G401.6 (cell line): ENCODE results near the gene ZNF341.

Experiments used
- FAIRE-seq: peaks from 2 replicates; lab custom pipeline; 2012; peaks lifted over from hg19 to GRCh38; lab: Jason Lieb, UNC

Gene ZNF341

GRCh38 chr20:33825340-33826269 lies 93.8 kb downstream of the ZNF341 start:
- no peak for FAIRE-seq

DNA sequence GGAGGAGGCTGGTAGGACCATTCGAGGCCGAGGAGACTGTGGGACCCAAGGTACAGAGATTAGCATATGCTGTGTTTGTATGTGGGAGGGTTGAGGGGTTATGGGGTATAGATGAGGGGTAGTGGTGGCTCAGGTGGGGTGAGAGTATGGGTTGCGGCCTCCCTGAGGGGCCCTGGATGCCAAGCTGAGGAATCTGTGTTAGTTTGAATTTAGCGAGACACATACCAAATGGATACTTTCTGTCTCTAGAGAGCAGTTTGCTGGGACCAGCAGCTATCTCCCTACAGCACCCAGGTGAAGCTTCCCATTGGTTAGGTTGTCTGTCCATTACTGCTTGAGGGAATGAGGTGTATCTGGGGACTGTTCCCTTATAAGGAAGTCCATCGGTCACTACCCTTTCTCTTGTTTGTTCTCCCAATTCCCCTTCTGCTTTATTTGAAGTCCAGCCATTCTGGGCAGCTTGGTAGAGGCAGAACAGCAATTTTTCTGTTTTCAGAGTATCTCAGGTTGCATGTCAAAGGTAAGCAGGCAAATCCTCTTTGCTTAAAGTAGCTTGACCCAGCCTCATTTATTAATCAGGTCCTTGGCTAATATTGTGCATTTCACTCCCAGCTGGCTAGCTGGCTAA lies 94.6 kb downstream of the ZNF341 start:
- no peak for FAIRE-seq

DNA sequence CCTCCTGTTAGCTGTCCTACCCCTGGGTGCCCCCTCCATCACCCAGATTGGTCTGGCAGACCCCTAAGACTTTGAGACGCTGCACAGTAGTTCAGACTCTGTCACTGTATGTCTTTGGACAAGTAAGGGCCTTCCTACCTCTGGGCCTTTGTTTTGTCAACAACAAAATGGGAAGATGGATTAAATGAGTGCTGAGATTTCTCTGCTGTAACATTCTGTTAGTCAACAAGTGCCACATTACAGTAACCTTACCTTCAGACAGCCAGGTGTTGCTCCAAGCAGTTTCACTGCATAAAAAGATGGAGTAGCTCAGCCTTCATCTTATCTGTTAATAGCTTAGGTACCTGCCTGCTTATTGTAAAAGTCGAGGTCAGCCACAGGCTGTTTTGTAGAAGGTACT lies 95.3 kb downstream of the ZNF341 start:
- FAIRE-seq: no peak

- FAIRE-seq: no peak
Observed at GRCh38 chr20:33827634-33828325, 96.0 kb downstream of the ZNF341 start.

GRCh38 chr20:33828326-33828844 lies 96.6 kb downstream of the ZNF341 start:
- no peak for FAIRE-seq

DNA sequence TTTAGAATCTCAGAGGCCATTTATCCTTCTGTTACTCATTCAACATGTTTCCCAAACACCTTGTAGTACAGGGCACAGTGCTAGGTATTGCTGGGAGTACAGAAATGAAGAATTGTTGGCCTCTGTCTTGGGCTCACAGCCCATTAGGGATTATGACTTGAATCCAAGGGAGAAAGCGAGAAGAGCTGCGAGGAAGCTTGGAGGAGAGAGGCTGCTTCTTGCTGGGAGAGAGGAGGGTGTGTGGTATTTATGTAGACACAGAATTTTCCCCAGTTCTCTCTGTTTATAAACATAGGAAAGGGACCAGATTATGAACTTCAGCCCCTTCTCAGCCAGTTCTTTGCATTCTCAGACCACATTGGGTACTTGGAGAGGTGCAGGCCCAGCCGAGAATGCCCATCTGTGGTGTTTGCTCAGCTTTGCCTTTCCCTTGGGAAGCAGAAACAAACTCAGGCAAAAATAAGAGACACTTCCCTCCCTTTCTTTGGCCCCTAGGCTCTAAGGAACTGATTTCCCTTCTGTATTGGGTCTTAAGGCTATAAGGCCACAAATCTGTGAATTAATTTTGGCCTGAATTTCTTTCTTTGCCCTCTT lies 97.3 kb downstream of the ZNF341 start:
- FAIRE-seq: no peak

DNA sequence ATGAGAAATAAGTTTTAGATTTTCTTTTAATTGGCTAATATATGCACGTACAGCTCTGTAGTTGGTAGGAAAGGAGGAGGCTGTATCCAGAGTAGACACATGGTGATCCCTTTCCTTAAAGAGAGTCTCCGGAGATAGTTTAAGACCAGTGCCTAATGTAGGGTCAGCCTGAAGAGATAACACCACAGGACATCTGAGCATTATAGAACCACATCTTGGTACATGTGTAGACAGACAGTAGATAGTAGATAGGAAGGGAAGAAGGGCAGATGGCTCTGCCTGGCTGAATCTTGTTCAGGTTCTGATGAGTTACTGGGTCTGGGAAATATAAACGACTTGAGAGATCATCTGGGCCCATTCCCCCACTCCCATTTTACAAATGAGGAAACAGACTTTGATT lies 97.8 kb downstream of the ZNF341 start:
- FAIRE-seq: no peak

- no peak for FAIRE-seq
Observed at GRCh38 chr20:33830371-33830770, 98.6 kb downstream of the ZNF341 start.

GRCh38 chr20:33832103-33832804 lies 100.5 kb downstream of the ZNF341 start:
- FAIRE-seq: no peak

DNA sequence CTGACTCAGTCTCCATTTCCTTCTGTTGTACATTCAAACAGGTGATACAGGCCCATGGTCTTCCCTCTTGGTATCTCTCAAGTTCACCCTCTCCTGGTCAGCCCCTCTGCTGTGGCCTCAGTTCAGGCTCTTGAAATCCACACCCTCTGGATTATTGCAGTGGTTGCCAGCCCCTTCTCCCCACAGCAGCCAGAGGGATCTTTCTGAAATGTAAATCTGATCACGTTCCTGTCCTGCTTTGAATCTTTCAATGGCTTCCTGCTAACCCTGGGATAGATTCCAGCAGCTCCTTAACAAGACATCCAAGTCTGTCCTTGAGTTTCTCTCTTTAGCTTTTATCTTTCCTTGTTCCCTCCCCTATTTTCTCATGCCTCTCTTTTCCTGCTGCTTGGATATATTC lies 101.5 kb downstream of the ZNF341 start:
- no peak for FAIRE-seq

DNA sequence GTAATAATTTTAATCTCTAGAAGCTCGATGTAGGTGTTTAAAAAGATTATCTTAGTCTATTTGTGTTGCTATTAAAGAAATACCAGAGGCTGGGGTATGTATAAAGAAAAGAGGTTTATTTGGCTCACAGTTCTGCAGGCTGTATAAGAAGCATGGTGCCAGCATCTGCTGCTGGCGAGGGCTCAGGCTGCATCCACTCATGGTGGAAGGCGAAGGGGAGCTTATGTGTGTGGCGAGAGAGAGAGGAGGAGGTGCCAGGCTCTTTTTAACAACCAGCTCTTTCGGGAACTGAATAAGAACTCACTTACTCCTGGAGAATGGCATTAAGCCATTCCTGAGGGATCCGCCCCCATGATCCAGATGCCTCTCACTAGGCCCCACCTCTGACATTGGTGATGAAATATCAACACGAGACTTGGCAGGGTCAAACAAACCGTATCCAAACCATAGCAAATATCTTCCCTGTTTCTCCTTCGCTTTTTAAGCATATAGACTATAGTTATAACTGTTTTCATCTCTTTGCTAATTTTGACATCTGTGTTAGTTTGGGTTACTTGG lies 103.9 kb downstream of the ZNF341 start:
- FAIRE-seq: no peak

DNA sequence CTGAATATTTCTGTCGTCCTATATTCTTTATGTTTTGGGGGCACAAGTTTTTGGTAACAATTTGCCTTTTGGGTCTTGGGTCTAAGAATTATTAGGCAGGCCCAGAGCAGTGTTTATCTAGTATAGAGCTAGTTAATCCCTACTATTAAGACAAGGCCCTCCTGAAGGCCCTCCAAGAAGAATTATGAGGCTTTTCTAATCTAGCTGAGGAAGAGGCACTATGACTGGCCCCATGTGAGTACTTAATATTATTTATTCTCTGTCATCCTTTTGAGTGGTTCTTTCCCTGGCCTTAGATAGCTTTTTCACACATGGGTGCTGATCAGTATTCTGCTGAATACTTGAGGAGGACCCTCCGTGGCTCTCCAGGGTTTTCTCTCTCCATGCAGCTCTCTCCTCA lies 104.5 kb downstream of the ZNF341 start:
- FAIRE-seq: no peak

GRCh38 chr20:33837096-33837830 lies 105.5 kb downstream of the ZNF341 start:
- FAIRE-seq: no peak

- no peak for FAIRE-seq
Observed at GRCh38 chr20:33838035-33838864, 106.5 kb downstream of the ZNF341 start.

DNA sequence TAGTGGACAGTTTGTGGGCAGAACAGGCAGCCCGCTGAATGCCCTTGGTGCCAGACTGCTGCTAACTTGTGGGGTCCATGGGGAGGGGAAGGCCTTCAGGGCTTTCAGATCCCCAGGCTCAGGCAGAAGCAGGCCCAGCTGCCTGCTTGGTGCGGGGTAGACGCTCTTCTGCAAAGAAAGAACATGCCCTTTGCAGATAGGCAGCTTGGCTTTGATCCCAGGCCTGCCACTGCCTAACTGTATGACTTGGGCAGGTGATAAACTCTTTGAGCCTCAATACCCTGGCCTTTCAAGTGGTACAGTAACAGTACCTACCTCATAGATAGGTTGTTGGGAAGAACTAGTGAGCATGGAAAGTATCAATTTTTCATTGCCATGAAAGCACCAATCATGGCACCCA lies 107.8 kb downstream of the ZNF341 start:
- no peak for FAIRE-seq

DNA sequence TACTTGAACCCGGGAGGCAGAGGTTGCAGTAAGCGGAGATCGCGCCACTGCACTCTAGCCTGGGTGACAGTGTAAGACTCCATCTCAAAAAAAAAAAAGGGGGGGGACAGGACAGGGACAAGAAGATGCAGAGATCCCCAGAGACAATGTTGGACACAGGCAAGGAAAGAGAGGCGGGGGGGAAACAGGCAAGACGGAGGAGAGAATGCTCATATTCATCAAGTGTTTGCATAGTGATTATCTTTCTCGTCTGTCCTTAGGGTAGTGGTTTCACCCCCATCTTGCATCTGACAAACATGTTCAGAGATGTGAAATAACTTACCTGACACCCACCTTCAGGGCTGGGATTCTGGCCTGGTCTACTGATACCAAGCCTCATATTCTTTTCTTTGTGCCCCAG lies 108.4 kb downstream of the ZNF341 start:
- FAIRE-seq: no peak

- FAIRE-seq: no peak
Observed at GRCh38 chr20:33840759-33841435, 109.1 kb downstream of the ZNF341 start.

DNA sequence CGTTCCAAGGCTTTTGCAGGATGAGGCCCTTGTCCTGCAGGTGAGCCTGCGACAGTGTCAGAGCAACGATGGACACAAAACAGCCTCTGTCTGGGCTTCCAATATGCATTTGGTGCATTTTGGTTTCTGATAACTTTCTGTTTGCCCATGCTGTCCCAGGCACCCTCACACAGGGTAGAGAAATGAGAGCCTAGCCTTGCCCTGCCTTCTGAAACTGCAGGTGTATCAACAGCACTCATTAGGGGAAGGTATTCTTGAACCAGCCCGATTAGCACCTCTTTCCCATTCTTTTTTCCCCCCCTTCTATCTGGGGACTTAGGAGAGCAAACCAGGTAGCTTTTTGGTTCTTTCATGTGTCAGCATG lies 109.6 kb downstream of the ZNF341 start:
- no peak for FAIRE-seq
